Activated naive CD4-positive, alpha-beta T cell treated with anti-CD3 and anti-CD28 coated beads, Interleukin-2, amount 50 U/mL, for 16 hours (primary cell): ENCODE results near the gene STAT3.
"Not testable (repeated sequence)": the region's sequence is repeated elsewhere in the genome, so short reads cannot be mapped to it uniquely, and the experiment has no call there.

Experiments
- DNase-seq: peaks from one replicate; pipeline ENCODE4 v3.0.0-alpha.2; 2020

The STAT3 gene

GRCh38 chr17:42408061-42408460, 19.8 kb upstream of the STAT3 start:
- no peak for DNase-seq

GRCh38 chr17:42407289-42407836, 19.1 kb upstream of the STAT3 start:
- peak; percentile 60 for DNase-seq

GRCh38 chr17:42406615-42407288, 18.5 kb upstream of the STAT3 start:
- DNase-seq = no peak

- DNase-seq = peak; percentile 84
These were observed 17.8 kb upstream of the STAT3 start for GRCh38 chr17:42405963-42406495.

- DNase-seq = no peak
These were observed 16.8 kb upstream of the STAT3 start for GRCh38 chr17:42405076-42405475.

GRCh38 chr17:42404326-42405055, 16.2 kb upstream of the STAT3 start:
- DNase-seq = no peak

GRCh38 chr17:42403150-42403549, 14.9 kb upstream of the STAT3 start:
- DNase-seq = peak; percentile 64

- no peak for DNase-seq
These were observed 13.9 kb upstream of the STAT3 start for GRCh38 chr17:42402117-42402516.

- DNase-seq = not testable (repeated sequence)
These were observed 12.7 kb upstream of the STAT3 start for GRCh38 chr17:42400844-42401375.

- no peak for DNase-seq
These were observed 12.0 kb upstream of the STAT3 start for GRCh38 chr17:42399948-42400843.

- DNase-seq = no peak
These were observed 10.9 kb upstream of the STAT3 start for GRCh38 chr17:42399121-42399520.

GRCh38 chr17:42395601-42396000, 7.4 kb upstream of the STAT3 start:
- not testable (repeated sequence) for DNase-seq

GRCh38 chr17:42394838-42395237, 6.6 kb upstream of the STAT3 start:
- no peak for DNase-seq

- no peak for DNase-seq
These were observed 4.6 kb upstream of the STAT3 start for GRCh38 chr17:42392692-42393415.

- DNase-seq = not testable (repeated sequence)
These were observed 3.2 kb upstream of the STAT3 start for GRCh38 chr17:42391439-42391838.

GRCh38 chr17:42389899-42390298, 1.7 kb upstream of the STAT3 start:
- DNase-seq = no peak

- no peak for DNase-seq
These were observed 834 bp upstream of the STAT3 start for GRCh38 chr17:42389135-42389417.

GRCh38 chr17:42387661-42388380, 421 bp downstream of the STAT3 start:
- DNase-seq = peak; percentile 36

- no peak for DNase-seq
These were observed 1.2 kb downstream of the STAT3 start for GRCh38 chr17:42386777-42387657.

- DNase-seq = no peak
These were observed 6.3 kb downstream of the STAT3 start for GRCh38 chr17:42381898-42382297.
